ENCODE results near the gene CYP3A5. TPM values are rescaled to one million over a fixed set of nuclear protein-coding genes. Genes with fewer than 3 reads are reported as not detected.

Gene CYP3A5
- total and polyA plus RNA-seq, 2 of the 13 experiments (the other 11 are each of a cell fraction or from before 2014, with no cell fraction given): 5.7 to 9.3 TPM

DNA sequence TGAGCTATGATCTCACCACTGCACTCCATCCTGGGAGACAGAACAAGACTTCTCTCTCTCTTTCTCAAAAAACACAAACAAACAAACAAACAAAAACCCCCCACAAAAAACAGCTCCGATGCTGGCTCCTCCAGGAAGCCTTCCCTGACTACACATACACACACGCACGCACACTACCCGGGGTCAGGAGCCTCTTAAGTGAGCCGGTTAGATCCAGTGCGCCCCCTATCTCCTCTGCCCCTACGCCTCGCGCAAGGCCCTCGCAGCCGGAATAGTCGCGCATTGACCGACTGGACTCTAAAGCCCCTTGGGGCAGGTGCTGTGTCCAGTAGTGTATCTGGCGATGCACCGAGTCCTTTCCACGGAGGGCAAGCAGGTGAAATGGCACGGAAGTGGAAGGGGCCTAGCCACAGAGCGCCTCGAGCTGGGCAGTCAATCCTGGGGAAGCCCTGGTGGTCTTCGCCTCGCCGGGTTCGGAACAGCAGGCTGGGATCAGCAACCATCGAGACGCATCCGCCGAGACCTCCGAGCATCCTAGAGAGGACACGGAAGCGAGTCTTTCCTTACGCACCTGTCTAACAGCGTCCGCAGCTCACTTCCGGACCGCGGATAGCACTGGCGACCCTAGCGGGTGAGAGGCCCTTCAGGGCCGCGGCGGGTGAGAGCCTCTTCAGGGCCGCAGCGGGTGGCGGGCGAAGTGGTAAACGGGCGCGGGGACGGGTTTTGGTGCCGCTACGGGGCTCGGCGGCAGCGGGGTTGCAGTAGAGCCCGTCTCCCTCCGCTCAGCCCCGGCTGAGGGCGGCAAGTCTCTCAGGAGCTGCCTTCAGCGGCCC, 63.2 kb downstream of the CYP3A5 start, which contains the start of gene ZSCAN25 (continued):
- TF ChIP-seq, protein P1, sequence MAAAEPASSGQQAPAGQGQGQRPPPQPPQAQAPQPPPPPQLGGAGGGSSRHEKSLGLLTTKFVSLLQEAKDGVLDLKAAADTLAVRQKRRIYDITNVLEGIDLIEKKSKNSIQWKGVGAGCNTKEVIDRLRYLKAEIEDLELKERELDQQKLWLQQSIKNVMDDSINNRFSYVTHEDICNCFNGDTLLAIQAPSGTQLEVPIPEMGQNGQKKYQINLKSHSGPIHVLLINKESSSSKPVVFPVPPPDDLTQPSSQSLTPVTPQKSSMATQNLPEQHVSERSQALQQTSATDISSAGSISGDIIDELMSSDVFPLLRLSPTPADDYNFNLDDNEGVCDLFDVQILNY (CRISPR knock-in tag; conservative IDR thresholded peaks at IDR 0.05): peak; percentile 62; the same call in 1 of the 2 replicates
- TF ChIP-seq, protein P2, sequence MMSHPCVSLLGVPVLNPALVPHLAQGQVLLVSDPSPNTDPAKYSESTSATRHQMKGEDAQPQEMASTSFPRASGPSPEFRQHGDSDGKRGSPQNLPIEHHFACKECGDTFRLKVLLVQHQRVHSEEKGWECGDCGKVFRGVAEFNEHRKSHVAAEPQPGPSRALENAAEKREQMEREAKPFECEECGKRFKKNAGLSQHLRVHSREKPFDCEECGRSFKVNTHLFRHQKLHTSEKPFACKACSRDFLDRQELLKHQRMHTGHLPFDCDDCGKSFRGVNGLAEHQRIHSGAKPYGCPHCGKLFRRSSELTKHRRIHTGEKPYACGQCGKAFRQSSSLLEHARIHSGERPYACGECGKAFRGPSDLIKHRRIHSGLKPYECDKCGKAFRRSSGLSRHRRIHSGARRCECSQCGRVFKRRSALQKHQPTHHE (CRISPR knock-in tag; IDR thresholded peaks at IDR 0.05; ENCODE audit: borderline replicate concordance): peak; percentile 97
- TF ChIP-seq ZNF550 (CRISPR knock-in tag; IDR thresholded peaks at IDR 0.05; ENCODE audit: borderline replicate concordance) (no peak), FOXK1 (CRISPR knock-in tag; IDR thresholded peaks at IDR 0.05; ENCODE audit: borderline replicate concordance, low read depth) (peak; percentile 84; the same call in 1 of the 2 replicates), ZNF776 (CRISPR knock-in tag; IDR thresholded peaks at IDR 0.05) (peak; percentile 88), ZNF713 (CRISPR knock-in tag; IDR thresholded peaks at IDR 0.05) (no peak), ZNF607 (CRISPR knock-in tag; IDR thresholded peaks at IDR 0.05; ENCODE audit: borderline replicate concordance) (peak; percentile 87; the same call in 1 of the 2 replicates), MEIS2 (CRISPR knock-in tag; IDR thresholded peaks at IDR 0.05) (peak; percentile 84; the same call in 1 of the 2 replicates), ZNF724P (CRISPR knock-in tag; IDR thresholded peaks at IDR 0.05; ENCODE audit: borderline replicate concordance) (peak; percentile 68; the same call in 1 of the 2 replicates), ZNF138 (CRISPR knock-in tag; IDR thresholded peaks at IDR 0.05; ENCODE audit: low read depth) (no peak), MBD4 (IDR thresholded peaks at IDR 0.05; ENCODE audit: borderline replicate concordance, low read length) (no peak), ARHGAP35 (CRISPR knock-in tag; IDR thresholded peaks at IDR 0.05; ENCODE audit: borderline replicate concordance) (peak; percentile 85; the same call in 1 of the 2 replicates), SYNCRIP (IDR thresholded peaks at IDR 0.05; ENCODE audit: insufficient read depth, low read depth, low read length) (no peak), MAFK (conservative IDR thresholded peaks at IDR 0.05 in 1 of 2, IDR thresholded peaks at IDR 0.05 in 1 of 2; ENCODE audit: low read length in 2 of 2) (0 out of 4 replicates have a peak, but pooled peaks of 1 of the 2 experiments have one; percentile 14), ZNF136 (CRISPR knock-in tag; IDR thresholded peaks at IDR 0.05; ENCODE audit: low read depth) (peak; percentile 94; the same call in 1 of the 2 replicates), DR1 (CRISPR knock-in tag; IDR thresholded peaks at IDR 0.05) (peak; percentile 94), MTF2 (CRISPR knock-in tag; IDR thresholded peaks at IDR 0.05; ENCODE audit: borderline replicate concordance) (peak; percentile 28; the same call in 1 of the 2 replicates), MBNL3 (CRISPR knock-in tag; conservative IDR thresholded peaks at IDR 0.05) (no peak)
- TF ChIP-seq, protein P3, sequence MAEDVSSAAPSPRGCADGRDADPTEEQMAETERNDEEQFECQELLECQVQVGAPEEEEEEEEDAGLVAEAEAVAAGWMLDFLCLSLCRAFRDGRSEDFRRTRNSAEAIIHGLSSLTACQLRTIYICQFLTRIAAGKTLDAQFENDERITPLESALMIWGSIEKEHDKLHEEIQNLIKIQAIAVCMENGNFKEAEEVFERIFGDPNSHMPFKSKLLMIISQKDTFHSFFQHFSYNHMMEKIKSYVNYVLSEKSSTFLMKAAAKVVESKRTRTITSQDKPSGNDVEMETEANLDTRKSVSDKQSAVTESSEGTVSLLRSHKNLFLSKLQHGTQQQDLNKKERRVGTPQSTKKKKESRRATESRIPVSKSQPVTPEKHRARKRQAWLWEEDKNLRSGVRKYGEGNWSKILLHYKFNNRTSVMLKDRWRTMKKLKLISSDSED (CRISPR knock-in tag; IDR thresholded peaks at IDR 0.05): no peak
- TF ChIP-seq, protein P4, sequence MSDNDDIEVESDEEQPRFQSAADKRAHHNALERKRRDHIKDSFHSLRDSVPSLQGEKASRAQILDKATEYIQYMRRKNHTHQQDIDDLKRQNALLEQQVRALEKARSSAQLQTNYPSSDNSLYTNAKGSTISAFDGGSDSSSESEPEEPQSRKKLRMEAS (IDR thresholded peaks at IDR 0.05): peak; percentile 75; the same call in 1 of the 2 replicates
- TF ChIP-seq, protein P5, sequence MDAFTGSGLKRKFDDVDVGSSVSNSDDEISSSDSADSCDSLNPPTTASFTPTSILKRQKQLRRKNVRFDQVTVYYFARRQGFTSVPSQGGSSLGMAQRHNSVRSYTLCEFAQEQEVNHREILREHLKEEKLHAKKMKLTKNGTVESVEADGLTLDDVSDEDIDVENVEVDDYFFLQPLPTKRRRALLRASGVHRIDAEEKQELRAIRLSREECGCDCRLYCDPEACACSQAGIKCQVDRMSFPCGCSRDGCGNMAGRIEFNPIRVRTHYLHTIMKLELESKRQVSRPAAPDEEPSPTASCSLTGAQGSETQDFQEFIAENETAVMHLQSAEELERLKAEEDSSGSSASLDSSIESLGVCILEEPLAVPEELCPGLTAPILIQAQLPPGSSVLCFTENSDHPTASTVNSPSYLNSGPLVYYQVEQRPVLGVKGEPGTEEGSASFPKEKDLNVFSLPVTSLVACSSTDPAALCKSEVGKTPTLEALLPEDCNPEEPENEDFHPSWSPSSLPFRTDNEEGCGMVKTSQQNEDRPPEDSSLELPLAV (CRISPR knock-in tag; conservative IDR thresholded peaks at IDR 0.05; ENCODE audit: low read depth): no peak
- TF ChIP-seq, protein P6, sequence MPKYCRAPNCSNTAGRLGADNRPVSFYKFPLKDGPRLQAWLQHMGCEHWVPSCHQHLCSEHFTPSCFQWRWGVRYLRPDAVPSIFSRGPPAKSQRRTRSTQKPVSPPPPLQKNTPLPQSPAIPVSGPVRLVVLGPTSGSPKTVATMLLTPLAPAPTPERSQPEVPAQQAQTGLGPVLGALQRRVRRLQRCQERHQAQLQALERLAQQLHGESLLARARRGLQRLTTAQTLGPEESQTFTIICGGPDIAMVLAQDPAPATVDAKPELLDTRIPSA (CRISPR knock-in tag; IDR thresholded peaks at IDR 0.05; ENCODE audit: borderline replicate concordance): peak; percentile 40; the same call in 1 of the 2 replicates

Data from HepG2 (cell line).